Measurements from ENCODE around the gene BCL2L11. TPM values are rescaled to one million over a fixed set of nuclear protein-coding genes. Genes with fewer than 3 reads are reported as not detected.

The BCL2L11 gene
- total and polyA plus RNA-seq, 9 of the 15 experiments (the other 6 are each of a cell fraction or from before 2014, with no cell fraction given), result 2.2 to 18.8 (median 5.0) TPM

- TF ChIP-seq ATF1 (CRISPR knock-in tag; IDR thresholded peaks at IDR 0.05) (no peak), ATF1 (tag; IDR thresholded peaks at IDR 0.05) (no peak), DLX4 (CRISPR knock-in tag; IDR thresholded peaks at IDR 0.05) (no peak), FOXA3 (CRISPR knock-in tag; conservative IDR thresholded peaks at IDR 0.05 in 1 of 2, IDR thresholded peaks at IDR 0.05 in 1 of 2) (no peak), STAT5A (IDR thresholded peaks at IDR 0.05; ENCODE audit: borderline replicate concordance, low read length) (no peak), SRF (CRISPR knock-in tag; IDR thresholded peaks at IDR 0.05) (no peak), CHAMP1 (IDR thresholded peaks at IDR 0.05) (no peak), ATF6 (CRISPR knock-in tag; IDR thresholded peaks at IDR 0.05) (no peak), SNAPC5 (CRISPR knock-in tag; IDR thresholded peaks at IDR 0.05) (no peak)
These were observed 25.3 kb upstream of the BCL2L11 start (continued) for GRCh38 chr2:111095434-111095833.
